Testis (tissue), 3 donors: ENCODE measurements around the gene UBE2H. TPM values are rescaled to one million over a fixed set of nuclear protein-coding genes. Genes with fewer than 3 reads are reported as not detected.
A peak's percentile ranks its signal among the peaks of the same experiment; 100 is the strongest.
"Not testable (repeated sequence)": the region's sequence is repeated elsewhere in the genome, so short reads cannot be mapped to it uniquely, and the experiment has no call there.

Experiments
- DNase-seq: peaks from one replicate; pipeline ENCODE4 v3.0.0-alpha.2; 2019
- H3K27ac ChIP-seq, 2 donors: fragments of 200-600 bp; sonication (generic); one replicate each; pipeline ENCODE4 v1.5.1; 2019
- H3K27me3 ChIP-seq: fragments of 200-600 bp; sonication (generic); one replicate; pipeline ENCODE4 v1.5.1; 2019
- H3K36me3 ChIP-seq: fragments of 200-600 bp; sonication (generic); one replicate; pipeline ENCODE4 v1.5.1; 2017; ENCODE audit warnings: low read depth; ENCODE audit errors: missing control alignments
- H3K4me1 ChIP-seq: fragments of 200-600 bp; sonication (generic); one replicate; pipeline ENCODE4 v1.5.1; 2019
- H3K4me3 ChIP-seq, 2 donors: fragments of 200-600 bp; sonication (generic); one replicate each; pipeline ENCODE4 v1.5.1; 2017 to 2019
- H3K9me3 ChIP-seq: fragments of 200-600 bp; sonication (generic); one replicate; pipeline ENCODE4 v1.5.1; 2017
- POLR2A ChIP-seq: fragments of 450-650 bp; IDR thresholded peaks from one replicate; pipeline ENCODE4 v1.6.1; 2017; ENCODE audit warnings: antibody characterized with exemption, mild to moderate bottlenecking, moderate library complexity
- WGBS, 2 donors: methylation state at CpG; one replicate each; pipeline ENCODE4 v1.1.5; 2018; 5-methylcytosine and 5-hydroxymethylcytosine counted together
- intact Hi-C: fragments of 100-400 bp; cut with DNase I; formaldehyde crosslinking; loops from one replicate; pipeline ENCODE4 v1.15.1; 2023; ENCODE audit warnings: low total_unique reads
- polyA plus RNA-seq: library from polyadenylated mRNA; stranded (reverse); fragments of 350-450 nt; fragmentation: Illumina TruSeq; extraction: RNeasy Lipid Tissue Mini Kit (QIAGEN cat#74804); gene quantifications from one replicate; pipeline ENCODE4 v1.2.3, GENCODE V29; 2014; ENCODE audit warnings: low read depth, low replicate concordance; ENCODE audit not compliant: insufficient read depth
- total RNA-seq, 2 donors: library from RNA; depleted of rRNA; stranded (reverse); fragments of >200 nt; gene quantifications; one replicate each; pipeline ENCODE4 v1.2.3, GENCODE V29; 2016
- TF ChIP-seq, protein P1 (sequence below), 3 experiments: fragments of 450-650 bp in 2 of 3; fragments of 200-600 bp in 1 of 3; sonication (generic) in 1 of 3; IDR thresholded peaks; one replicate each; pipeline ENCODE4 v1.5.1; 2016 to 2019; ENCODE audit warnings: antibody characterized with exemption in 3 of 3, mild to moderate bottlenecking in 2 of 3, moderate library complexity in 1 of 3

Gene UBE2H
- total and polyA plus RNA-seq, 3 donors from 2014 or later, result 93.5 to 130 (median 126) TPM

GRCh38 chr7:129865925-129866201 lies 86.9 kb downstream of the UBE2H start:
- Histone ChIP-seq H3K27ac (peak overlapping the region; percentile 9 to 41), H3K4me1 (peaks cover 37% of the 10 kb centered on the region), H3K27me3 (no peaks in the 10 kb centered on the region), H3K4me3 (no peak overlapping the region), H3K9me3 (no peaks in the 10 kb centered on the region), H3K36me3 (no peaks in the 10 kb centered on the region)
- WGBS, 2 donors, result 86 to 89% methylated on average over 1 of the region's 1 CpG
- intact Hi-C loops, result no loop called here
- TF ChIP-seq POLR2A, result no peak
- TF ChIP-seq, protein P1, sequence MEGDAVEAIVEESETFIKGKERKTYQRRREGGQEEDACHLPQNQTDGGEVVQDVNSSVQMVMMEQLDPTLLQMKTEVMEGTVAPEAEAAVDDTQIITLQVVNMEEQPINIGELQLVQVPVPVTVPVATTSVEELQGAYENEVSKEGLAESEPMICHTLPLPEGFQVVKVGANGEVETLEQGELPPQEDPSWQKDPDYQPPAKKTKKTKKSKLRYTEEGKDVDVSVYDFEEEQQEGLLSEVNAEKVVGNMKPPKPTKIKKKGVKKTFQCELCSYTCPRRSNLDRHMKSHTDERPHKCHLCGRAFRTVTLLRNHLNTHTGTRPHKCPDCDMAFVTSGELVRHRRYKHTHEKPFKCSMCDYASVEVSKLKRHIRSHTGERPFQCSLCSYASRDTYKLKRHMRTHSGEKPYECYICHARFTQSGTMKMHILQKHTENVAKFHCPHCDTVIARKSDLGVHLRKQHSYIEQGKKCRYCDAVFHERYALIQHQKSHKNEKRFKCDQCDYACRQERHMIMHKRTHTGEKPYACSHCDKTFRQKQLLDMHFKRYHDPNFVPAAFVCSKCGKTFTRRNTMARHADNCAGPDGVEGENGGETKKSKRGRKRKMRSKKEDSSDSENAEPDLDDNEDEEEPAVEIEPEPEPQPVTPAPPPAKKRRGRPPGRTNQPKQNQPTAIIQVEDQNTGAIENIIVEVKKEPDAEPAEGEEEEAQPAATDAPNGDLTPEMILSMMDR (IDR thresholded peaks at IDR 0.05), result no peak
- DNase-seq, result no peak

DNA sequence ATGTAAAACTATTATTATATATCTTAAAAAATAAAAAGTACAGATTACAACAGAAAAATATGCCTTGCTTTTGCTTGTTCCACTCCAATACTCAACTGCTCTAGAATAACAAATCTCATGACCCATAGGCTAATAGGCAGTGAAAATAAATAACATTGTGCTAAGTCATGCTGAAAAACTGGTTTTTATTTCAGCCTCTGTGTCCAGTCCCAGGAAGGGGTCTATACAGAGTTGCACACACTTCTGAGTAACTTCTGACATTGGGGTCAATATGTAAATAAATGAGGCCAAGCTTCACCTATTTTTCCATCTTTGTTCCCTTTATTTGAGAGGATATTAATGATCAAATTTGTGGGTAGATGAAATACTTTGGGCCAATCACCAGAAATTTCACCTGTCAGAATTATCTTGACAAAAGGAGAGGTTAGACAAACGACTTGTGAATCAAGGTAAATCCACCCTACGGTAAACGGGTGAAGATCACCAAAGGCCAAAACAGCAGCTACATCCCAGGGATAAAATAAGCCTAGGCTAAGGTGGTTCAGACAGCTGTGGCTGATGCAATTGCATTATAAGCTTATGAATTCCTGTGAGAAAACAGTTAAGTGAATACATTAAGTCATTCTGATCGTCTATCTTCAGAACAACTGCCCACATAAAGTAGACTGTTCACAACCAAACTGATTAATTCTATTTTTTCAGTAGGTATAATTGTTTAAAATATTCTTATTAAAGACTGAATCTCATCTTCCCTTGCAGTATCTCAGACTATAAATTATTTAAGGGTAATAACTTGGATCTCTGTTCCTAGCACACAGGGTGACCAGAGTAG lies 87.5 kb downstream of the UBE2H start:
- Histone ChIP-seq H3K4me3 (no peak overlapping the region), H3K36me3 (no peaks in the 10 kb centered on the region), H3K9me3 (no peaks in the 10 kb centered on the region), H3K4me1 (peaks cover 42% of the 10 kb centered on the region), H3K27ac (peak overlapping the region; percentile 41 to 68), H3K27me3 (no peaks in the 10 kb centered on the region)
- no peak for DNase-seq
- TF ChIP-seq, protein P1 (IDR thresholded peaks at IDR 0.05), result no peak
- TF ChIP-seq POLR2A, result no peak
- 80 to 83% methylated on average over 4 of the region's 4 CpGs for WGBS, 2 donors
- intact Hi-C loops, result no loop called here

DNA sequence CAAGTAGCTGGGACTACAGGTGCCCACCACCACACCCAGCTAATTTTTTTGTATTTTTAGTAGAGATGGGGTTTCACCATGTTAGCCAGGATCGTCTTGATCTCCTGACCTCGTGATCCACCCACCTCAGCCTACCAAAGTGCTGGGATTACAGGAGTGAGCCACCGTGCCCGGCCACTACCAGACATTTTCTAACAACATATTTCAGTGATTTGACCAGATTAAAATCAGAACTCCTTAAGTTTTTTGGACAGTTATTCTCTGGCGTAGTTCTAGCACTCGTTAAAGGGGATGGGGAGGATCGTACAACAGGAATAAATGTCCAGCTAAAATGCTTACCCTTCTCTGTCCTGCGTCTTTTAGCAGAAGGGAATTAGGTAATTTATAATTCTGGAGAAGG lies 88.1 kb downstream of the UBE2H start:
- H3K27me3 ChIP-seq, H3K9me3 ChIP-seq, H3K36me3 ChIP-seq, DNase-seq, H3K4me3 ChIP-seq, intact Hi-C loops: not testable (repeated sequence)
- Histone ChIP-seq H3K4me1 (peaks cover 46% of the 10 kb centered on the region), H3K27ac (peak overlapping the region; percentile 18 to 68)
- WGBS, 2 donors, result 83 to 95% methylated on average over 8 of the region's 8 CpGs

DNA sequence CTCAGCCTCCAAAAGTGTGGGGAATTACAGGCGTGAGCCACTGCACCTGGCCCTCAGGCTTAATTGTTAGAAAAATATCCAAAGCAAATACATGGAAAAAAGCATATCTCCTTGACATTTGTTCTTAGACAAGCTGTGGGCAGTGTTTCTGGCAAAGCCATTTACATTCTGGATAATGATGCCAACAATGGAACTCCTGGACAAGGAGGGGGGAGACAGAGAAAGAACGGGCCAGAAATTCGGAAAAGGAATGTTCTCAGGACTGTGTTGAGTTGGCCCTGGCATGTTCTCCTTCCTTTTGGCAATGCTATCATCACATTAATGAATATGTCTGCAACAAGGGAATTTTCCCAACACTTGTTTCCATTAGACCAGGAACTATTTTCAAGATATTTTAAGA lies 88.7 kb downstream of the UBE2H start:
- peaks cover 53% of the 10 kb centered on the region for H3K4me1 ChIP-seq
- no peaks in the 10 kb centered on the region for H3K36me3 ChIP-seq
- intact Hi-C loops, result no loop called here
- TF ChIP-seq, protein P1 (IDR thresholded peaks at IDR 0.05), result no peak
- no peak for TF ChIP-seq POLR2A
- no peak overlapping the region for H3K4me3 ChIP-seq
- WGBS, 2 donors, result 43 to 50% methylated on average over 3 of the region's 3 CpGs
- DNase-seq, result no peak
- no peaks in the 10 kb centered on the region for H3K9me3 ChIP-seq
- H3K27ac ChIP-seq, result peak overlapping the region in 1 of 2 donors; percentile 68
- H3K27me3 ChIP-seq, result no peaks in the 10 kb centered on the region

DNA sequence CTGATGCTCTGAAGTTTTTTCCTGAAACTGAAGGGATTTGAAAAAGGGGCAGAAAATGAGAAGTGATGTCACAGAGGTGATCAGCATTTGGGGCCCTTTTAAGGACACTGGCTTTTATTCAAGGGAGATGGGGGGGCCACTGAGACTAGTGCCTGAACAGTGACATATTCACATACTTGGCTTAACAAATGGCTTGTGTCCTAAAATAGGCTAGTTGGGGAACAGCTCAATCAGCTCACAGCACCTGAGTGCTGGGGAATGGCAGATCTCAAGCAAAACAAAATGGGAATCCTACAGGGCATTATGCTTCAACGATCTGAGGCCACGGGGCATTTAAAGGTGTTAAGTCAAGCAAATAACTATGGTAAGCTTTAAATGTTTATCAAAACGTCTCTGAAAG lies 90.1 kb downstream of the UBE2H start:
- no peaks in the 10 kb centered on the region for H3K27me3 ChIP-seq
- no peak overlapping the region for H3K4me3 ChIP-seq
- no peak for DNase-seq
- intact Hi-C loops, result no loop called here
- H3K9me3 ChIP-seq, result no peaks in the 10 kb centered on the region
- TF ChIP-seq POLR2A, result no peak
- TF ChIP-seq, protein P1 (IDR thresholded peaks at IDR 0.05), result no peak
- WGBS, 2 donors, result 59 to 61% methylated on average over 3 of the region's 3 CpGs
- H3K4me1 ChIP-seq, result peaks cover 60% of the 10 kb centered on the region
- no peaks in the 10 kb centered on the region for H3K36me3 ChIP-seq
- H3K27ac ChIP-seq, result peak overlapping the region in 1 of 2 donors; percentile 68

GRCh38 chr7:129860784-129861183 lies 92.0 kb downstream of the UBE2H start:
- Histone ChIP-seq H3K27ac (peak overlapping the region; percentile 47 to 68), H3K4me1 (peaks cover 63% of the 10 kb centered on the region)
- H3K27me3 ChIP-seq, intact Hi-C loops, H3K9me3 ChIP-seq, H3K4me3 ChIP-seq, H3K36me3 ChIP-seq, DNase-seq: not testable (repeated sequence)
- WGBS, 2 donors, result 76 to 80% methylated on average over 6 of the region's 6 CpGs
